ENCODE measurements around the gene CPPED1.

CPPED1 gene

DNA sequence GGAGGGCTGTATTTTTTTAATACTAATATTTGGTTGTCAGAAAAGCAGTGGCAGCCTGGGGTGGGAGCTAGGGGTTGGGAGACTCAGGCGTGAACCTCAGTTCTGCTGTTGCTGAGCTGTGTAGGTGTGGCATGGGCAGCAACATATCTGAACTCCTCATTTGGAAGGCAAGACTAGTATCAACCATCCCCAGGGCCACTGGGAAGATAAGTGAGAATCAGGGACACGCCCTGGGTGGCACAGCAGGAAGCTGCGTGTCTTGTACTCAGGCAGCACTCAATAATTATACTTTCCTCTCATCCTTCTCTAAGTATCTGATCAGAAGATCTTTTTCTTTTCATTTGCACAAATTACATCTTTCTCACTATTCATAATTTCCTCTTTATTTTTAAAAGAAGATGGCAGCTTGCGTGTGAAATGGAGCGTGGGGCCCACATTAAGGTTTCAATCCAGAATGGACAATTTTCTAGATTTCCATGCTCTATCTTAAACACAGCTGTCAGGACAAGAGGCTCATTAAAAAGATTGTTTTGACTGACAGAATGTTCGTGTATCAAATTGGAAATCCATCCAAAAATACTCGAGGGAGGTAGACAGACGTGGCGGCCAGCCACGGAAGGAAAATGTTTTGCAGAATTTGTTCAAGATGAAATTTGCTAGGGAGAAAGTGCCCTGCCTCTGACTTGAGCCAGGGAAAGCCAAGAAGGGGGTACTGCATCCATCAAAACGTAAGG lies 121.1 kb downstream of the CPPED1 start:
- DNase-seq (ENCODE audit: low spot score) (no peak), FAIRE-seq (no peak)

DNA sequence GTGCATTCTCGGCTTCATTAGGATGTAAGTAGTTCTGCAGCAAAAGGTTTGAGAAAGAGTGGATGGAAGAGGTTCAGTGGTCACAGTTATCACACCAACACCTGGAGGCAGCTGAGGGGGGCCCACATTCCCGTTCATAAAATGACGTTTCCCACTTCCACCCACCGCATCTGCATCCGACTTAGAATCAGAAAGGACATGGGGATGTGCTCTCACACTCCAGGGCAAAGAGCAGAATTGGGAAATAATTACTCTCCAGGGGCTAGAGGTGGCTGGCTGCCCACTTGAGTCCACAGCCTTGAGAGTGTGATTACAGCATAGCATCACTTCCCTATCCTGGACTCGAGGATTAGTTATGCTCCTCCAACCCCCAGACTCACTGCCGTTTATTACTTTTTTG lies 122.0 kb downstream of the CPPED1 start:
- DNase-seq (ENCODE audit: low spot score) (no peak), FAIRE-seq (no peak)

DNA sequence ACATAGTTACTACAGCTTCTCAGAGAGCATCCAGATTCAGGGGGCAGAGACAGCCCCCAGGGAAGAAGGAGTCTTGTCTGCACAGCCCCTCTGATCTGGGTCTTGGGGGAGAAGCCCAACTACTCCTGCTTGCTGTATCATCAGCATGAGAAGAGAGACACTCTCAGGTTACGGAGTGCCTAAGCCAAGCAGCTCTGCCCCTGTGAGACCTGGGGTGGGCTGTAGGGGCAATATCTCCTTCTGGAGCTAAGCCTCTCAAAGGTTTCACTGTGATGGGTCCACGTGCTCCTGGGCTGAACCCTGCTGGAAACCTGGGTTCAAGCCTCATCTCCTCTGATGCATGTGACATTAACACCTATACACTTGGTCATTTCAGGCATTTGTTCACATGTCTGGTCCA lies 123.2 kb downstream of the CPPED1 start:
- FAIRE-seq (no peak), DNase-seq (ENCODE audit: low spot score) (no peak)

DNA sequence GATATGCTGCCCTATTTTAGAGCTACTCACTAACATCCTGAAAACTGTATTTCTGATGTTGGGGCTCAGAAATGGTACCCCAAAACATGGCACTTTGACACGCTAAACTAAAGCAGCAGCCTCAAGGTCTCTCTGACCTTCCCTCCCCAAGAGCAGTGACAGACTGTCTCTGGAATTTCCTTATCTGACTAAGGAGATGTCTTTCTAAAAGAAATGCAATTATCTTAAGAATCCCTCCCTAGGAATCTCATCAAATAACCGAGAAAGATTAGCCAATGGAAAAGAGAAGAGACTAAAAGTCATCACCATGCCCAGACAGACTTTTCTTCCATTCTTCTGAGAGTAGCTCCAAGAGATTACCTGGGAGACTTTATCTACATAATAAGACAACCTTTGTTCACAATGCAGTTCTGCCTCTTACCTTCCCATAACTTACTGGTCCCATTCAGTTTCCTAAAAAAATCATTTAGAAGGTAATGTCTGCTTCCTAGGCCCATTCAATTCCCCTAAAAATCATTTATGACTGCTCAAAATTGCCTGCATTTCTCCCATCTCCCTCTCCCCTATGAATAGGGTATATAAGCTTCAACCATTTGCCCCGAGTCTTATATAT lies 123.9 kb downstream of the CPPED1 start:
- DNase-seq (ENCODE audit: low spot score) = no peak
- FAIRE-seq = no peak

DNA sequence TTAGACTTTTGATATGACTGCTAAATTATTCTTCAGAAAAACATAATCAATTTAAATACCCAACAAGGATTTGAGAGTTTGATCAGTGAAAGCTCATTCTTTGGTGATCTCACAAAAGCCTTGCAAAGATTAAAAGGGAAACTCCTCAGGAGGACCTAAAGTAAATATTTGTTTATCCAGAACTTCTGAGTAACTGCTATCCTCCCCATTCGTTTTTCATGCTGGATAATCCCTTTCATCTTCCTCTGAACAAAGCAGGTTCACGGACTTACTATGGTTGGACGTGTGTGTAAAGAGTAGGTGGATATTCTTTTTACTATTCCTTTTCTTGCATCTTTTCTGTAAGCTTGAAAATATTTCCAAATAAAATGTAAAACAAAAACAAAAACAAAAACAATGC lies 124.7 kb downstream of the CPPED1 start:
- DNase-seq (ENCODE audit: low spot score) (no peak), FAIRE-seq (no peak)

DNA sequence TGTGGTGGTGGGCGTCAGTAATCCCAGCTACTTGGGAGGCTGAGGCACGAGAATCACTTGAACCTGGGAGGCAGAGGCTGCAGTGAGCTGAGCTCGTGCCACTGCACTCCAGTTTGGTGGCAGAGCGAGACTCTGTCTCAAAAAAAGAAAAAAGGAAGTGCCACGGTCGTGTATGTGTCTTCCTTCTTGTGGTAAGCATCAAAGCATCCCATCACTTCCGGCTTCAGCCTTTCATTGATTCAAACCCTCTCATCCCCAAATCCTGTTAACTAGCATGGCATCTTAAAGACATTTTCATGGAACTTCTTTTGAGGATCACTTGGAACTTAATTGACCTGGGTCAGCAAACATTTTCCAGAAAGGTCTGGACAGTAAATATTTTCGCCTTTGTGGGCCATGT lies 126.2 kb downstream of the CPPED1 start:
- FAIRE-seq (no peak), DNase-seq (ENCODE audit: low spot score) (no peak)

DNA sequence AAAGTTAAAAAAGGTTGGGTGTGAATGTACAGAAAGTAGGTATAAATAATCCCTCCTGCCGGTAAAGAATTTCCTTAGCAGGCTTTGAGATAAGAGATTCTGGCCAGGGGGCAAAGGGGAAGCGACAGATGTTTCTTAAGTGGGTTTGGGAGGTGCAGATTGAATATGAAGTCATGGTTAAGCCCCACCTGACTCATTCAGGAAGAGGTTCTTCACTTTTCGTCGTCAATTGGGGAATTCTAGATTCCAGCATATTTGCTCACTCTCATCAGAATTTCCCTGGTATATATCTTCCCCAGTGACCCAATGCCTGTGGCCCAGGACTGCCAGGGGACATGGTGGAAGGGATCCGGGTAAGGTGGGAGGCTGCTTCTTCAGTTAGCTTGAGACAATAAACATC lies 127.8 kb downstream of the CPPED1 start:
- no peak for DNase-seq (ENCODE audit: low spot score)
- no peak for FAIRE-seq

DNA sequence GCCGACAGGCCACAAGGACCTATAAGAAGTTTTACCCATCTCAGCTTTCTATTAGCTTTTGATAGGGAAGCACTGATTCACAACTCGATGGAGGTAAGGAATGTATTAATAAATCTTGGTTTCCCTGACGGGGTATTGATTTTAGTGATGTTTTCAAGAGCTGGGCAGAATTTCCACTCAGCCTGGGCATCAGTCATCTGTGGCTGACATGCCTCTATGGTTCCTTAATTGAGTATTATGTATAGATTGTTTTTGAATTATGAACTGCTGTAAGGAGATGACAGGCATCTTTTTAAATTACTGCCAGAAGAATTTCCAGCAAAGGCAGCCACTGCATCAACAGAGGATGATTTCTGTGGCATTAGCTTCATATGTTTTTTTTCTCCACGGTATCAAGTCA lies 128.6 kb downstream of the CPPED1 start:
- FAIRE-seq = no peak
- DNase-seq (ENCODE audit: low spot score) = no peak

DNA sequence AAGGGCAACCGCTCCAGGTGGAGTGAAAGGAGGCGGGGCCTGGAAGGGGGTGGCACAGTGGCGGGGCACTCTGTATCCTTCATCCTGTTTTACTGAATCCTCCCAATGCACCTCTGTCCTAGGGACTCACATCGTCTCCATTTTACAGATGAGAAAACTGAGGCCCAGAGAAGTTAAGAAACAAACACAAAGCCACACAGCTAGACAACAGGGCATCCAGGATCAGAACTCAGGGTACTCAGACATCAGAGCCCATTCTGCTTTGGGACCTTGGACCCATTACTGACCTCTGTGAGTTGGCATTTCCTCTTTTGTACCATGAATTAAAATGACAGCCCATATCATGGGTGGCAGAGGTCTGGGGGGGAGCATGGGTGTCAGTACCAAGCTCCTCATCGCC lies 129.2 kb downstream of the CPPED1 start:
- no peak for DNase-seq (ENCODE audit: low spot score)
- no peak for FAIRE-seq

DNA sequence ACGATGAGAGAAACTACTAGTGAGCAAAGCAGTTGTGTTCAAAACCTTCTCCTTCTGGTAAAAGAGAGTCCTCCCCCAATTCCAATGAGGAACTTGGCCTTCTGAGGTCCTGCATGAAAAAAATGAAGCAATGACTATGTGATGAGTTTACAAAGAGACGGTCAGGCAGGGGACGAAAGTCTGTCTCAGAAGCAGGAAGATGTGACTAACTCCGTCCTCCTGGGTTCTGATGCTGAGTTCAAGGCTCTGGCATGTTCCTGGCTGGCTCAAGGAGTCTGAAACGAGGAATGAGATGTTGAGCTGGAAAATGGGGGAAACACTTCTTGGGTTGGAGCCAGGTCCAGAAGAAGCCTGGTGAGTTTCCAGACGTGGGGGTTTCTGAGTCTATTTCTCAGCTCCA lies 129.6 kb downstream of the CPPED1 start:
- DNase-seq (ENCODE audit: low spot score) = no peak
- FAIRE-seq = no peak

DNA sequence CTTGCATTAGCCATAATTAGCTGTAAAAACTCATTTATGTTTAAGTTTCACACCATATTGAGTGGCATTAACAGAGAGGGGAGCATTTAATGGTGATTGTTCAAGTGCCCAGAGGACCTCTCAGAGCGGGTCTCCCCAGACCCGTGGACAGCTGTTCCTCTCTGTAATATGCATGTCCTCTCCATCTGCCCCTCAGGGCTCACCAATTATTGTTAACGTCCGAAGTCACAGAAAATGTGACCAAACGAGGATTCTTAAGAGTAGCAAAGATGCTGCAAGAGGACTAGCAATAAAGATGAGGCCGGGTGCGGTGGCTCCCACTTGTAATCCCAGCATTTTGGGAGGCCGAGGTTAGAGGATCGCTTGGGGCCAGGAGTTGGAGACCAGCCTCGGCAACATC lies 130.2 kb downstream of the CPPED1 start:
- no peak for FAIRE-seq
- no peak for DNase-seq (ENCODE audit: low spot score)

DNA sequence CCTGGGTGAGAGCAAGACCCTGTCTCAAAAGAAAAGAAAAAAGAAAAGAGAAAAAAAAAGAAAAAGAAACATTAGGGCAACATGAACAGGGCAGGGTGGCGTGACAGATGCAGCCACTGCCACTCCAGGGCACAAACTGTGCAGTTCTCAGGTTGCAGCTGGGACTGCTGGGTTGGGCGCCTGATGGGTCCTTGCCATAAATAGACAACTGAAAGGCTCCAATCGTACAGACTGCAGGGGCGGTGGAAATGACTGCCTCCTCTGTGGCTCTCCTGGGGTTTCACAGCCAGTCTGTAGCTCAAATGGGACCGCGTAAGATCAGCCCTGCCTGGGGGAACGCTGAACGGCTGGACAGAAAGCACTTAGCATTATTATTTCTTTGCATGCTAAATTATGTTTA lies 130.7 kb downstream of the CPPED1 start:
- FAIRE-seq (no peak), DNase-seq (ENCODE audit: low spot score) (no peak)

DNA sequence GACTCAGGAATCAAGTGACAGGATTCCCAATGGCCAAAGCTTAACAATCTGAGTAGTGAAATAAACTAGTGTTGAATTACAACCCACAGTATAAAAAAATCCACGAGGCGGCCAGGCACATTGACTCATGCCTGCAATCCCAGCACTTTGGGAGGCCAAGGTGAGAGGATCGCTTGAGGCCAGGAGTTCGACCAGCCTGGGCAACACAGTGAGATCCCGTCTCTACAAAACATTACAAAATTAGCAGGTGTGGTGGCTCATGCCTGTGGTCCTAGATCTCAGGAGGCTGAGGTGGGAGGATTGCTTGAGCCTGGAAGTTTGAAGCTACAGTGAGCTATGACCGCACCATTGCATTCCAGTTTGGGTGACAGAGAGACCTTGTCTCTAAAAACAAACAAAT lies 133.8 kb downstream of the CPPED1 start:
- DNase-seq (ENCODE audit: low spot score) = no peak
- FAIRE-seq = no peak

DNA sequence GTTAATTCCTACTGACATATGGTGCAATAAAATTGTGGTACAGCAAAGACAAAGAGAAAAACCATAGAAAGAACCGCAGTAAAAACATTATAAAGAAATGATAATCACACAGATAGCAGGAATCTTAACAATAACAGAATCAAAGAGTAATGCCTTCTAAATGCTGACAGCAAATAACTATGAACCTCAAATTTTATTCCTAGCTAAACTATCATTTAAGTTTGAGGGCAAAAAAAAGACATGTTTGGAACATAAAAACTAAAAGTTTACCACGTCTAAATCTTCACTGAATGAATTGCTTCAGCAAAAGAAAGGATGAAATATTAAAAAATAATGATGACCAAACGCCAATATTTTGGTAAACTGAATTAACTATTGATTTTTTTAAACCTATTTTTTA lies 135.8 kb downstream of the CPPED1 start:
- DNase-seq (ENCODE audit: low spot score) = no peak
- no peak for FAIRE-seq

DNA sequence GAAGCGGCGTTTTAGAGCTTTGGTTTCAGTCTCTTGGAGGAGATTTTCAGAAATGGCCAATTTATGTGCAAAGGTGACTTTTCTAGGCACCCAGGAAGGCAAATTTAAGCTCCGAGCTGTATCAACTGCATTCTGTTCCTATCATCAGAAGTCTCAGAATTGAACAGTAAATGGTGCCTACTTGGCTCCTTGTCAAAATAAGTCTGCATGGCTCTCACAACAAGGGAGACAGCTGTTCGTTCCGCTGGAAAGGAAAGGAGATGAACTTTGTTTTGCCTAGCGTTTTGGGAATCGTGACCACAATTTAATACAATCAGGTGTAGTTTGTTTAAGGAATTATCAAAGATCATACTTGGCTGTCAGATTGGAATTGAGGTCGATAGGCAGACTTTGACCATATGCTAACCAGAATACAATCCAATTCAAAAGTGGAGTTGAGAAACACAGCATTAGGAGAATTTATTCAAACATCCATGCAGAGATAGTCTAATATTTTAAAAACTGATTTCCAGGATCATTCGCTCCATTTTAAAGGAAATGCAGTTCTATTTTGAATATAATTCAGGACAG lies 139.4 kb downstream of the CPPED1 start:
- no peak for FAIRE-seq
- no peak for DNase-seq (ENCODE audit: low spot score)

DNA sequence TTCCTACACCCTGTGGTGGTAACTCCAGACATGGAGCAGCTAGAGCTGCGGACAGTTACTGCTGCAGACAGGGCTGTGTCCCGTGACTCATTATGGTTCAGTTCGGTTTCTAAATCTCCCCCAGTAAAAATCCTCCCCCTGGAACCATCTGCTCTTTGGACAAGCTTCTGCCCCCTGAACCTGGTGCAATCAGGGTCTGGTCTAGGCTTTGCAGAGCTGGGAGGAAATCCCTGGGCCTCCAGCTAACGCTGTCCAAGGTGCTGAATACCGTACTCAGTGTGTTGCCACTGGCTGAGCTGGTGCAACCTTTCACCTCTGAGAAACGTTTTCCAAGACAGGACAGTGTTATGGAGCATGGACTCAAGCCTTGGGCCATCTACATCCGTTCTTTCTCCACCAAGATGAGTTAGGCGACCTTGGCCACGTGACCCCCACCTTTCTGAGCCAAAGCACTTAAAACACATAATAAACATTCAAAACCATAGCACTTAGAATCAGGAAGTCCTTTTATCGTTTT lies 142.0 kb downstream of the CPPED1 start:
- DNase-seq (ENCODE audit: low spot score) = peak; percentile 60
- FAIRE-seq = peak; percentile 37

DNA sequence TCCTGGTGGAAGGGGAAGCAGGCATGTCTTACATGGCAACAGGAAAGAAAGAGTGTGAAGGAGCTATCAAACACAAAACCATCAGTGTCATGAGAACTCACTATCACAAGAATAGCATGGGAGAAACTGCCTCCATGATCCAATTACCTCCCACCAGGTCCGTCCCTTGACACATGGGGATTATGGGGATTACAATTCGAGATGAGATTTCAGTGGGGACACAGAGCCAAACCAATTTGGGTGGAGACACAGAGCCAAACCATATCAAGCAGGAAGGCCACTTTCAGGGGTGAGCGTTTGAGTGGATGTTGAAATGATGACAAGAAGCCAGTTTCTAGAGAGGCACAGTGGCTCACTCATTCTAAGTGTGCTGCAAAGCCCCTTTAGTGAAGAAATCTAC lies 143.8 kb downstream of the CPPED1 start:
- DNase-seq (ENCODE audit: low spot score) (no peak), FAIRE-seq (no peak)

DNA sequence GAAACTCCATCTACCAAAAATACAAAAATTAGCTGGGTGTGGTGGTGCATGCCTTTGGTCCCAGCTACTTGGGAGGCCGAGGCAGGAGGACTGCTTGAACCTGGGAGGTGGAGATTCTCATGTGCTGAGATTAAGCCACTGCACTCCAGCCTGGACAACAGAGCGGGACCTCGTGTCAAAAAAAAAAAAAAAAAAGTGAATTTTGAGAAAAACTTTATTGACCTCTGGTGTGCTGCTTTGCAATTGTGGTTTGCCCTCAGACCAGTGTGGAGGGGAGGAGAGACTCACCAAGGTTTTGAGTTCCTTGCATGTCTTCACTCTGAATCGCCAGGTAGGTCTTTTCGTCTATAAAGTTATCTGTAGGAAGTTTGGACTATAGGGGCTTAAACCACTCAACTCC lies 145.2 kb downstream of the CPPED1 start:
- no peak for DNase-seq (ENCODE audit: low spot score)
- FAIRE-seq = no peak

DNA sequence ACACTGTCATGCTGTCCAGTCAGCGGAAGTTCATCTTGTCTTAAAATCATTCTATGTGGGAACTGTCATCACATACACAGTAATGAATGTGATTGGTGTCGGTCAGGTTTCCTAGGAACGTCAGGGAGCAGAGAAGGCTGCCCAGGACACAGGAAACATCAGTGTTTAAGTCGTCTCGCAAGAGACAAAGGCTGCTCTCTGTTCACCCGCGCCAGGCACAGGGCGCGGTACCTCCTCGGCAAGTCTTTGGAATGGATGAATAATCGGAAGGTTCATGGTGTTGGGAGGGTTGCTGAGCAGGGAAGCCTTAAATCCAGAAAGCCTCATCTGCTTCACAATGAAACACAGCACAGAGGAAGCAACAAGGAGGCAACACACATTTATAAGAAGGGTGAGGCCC lies 148.2 kb downstream of the CPPED1 start:
- DNase-seq (ENCODE audit: low spot score) (no peak), FAIRE-seq (no peak)

DNA sequence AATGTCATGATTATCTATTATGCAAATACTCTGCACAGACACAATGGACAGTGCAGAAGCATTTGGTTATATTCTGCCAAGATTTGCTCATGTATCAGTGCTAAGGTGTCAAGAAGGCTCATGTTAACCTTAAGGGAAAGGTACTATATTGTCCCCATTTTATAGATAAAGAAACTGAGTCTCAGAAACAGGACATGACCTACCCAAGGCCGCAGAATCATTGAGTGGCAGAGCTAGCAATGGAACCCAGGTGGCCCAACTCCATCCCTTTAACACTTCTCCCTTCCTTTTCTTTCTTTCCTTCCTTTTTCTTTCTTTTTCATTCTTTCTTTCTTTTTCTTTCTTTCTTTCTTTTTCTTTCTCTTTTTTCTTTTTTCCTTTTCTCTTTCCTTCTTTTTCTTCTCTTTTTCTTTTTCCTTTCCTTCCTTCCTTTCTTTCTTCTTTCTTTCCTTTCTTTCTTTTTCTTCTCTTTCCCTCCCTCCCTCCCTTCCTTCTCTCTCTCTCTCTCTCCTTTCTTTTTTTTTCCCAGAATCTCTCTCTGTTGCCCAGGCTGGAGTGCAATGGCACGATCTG lies 149.8 kb downstream of the CPPED1 start:
- DNase-seq (ENCODE audit: low spot score) = no peak
- FAIRE-seq = no peak

DNA sequence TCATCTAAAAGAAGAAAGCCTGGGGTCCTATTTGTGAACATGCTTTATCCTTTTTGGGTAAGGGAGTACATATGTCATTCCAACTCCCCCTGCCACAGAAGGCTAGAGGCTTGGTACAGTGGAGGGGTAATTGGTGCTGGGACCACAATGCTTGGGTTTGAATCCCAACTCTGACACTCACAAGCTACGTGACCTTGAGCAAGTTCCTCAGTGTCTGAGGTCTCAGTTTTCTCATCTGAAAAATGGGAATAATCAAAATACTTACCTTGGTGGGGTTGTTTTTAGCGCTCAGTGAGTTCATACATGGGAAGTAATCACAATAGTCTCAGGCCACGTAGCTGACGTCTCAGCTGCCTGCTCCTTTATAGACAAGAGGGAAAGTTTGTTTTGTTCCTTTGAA lies 150.8 kb downstream of the CPPED1 start:
- DNase-seq (ENCODE audit: low spot score) (no peak), FAIRE-seq (no peak)

DNA sequence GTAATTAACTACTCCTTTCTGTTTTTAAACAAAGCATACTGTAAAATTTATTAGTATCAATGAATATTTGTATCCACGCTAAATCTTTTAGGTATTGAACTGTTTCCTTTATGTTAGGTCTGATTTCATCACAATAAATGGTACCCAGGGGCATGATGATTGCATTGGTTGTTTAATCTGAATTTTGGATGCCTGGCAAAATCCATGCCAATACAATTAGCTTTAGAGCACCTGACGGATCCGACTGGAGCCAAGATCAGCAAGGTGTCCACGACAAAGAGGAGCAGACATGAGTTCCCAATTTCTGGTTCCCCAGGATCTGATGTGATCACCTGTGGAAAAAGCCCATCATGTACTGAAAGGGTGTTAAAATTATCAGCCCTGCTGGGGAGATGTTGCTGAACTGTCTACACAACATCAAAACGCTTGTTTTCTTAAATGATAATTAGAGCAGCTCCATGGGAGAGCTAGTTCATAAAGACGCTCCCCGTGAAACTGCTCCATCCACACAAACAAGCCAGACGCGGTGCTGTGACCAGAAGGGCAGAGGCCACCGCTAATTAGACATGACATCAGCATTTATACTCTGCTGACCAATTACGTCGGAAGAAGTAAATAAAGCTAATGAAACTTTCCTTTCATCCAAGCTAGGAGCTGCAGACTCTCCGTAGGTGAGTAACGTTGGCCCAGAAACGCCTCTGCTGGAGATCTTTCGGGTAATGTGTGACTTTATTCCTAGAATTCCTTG lies 151.7 kb downstream of the CPPED1 start:
- FAIRE-seq = no peak
- DNase-seq (ENCODE audit: low spot score) = no peak

Measured in urothelium cell line (cell line).